ENCODE measurements around the gene CAPN9. TPM values are rescaled to one million over a fixed set of nuclear protein-coding genes. Genes with fewer than 3 reads are reported as not detected.
"Not testable (repeated sequence)": the region's sequence is repeated elsewhere in the genome, so short reads cannot be mapped to it uniquely, and the experiment has no call there.

Gene CAPN9
- total RNA-seq, 2 donors from 2014 or later: not detected

DNA sequence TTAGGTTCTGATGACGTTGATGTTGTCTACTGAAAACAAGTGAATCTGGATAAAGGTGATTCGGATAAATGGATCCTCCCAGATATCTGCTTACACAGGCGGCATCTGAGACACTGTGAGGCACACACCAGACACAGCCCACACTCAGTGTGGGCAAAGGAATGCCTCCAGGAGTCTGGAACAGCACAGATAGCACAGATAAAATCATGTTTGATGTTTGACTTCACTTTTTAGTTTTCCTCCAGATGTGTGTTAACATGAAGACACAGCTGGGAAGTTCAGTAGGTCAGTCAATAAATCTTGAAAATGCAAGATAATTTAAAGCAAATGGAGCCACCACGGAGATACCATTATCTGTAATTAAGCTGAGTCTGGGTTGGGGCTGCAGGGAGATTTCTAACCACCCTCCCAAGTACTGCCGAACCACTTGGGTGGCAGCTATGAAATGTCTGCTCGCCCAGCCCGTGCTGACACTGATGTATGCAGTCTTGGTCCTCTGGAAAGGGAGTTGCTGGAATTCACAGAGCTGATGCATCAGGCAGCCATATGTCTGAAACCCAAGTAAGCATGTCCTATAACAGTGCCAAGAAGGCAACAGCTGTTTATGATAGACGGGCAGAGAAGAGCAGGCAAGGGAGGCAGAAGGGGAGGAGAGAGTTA, 11.7 kb downstream of the CAPN9 start:
- no peaks in the 10 kb centered on the region for H3K4me1 Mint-ChIP-seq (ENCODE audit: low read depth)
- ATAC-seq (replicated peaks in 1 of 2) (no peak), DNase-seq (no peak)
- H3K27ac Mint-ChIP-seq: no peak overlapping the region
- H3K36me3 Mint-ChIP-seq (ENCODE audit: insufficient read depth in 2 of 2): no peaks in the 10 kb centered on the region
- no peak overlapping the region for H3K4me3 Mint-ChIP-seq
- peaks cover 23% of the 10 kb centered on the region for H3K27me3 Mint-ChIP-seq (ENCODE audit: low read depth)
- H3K9me3 Mint-ChIP-seq: no peaks in the 10 kb centered on the region

DNA sequence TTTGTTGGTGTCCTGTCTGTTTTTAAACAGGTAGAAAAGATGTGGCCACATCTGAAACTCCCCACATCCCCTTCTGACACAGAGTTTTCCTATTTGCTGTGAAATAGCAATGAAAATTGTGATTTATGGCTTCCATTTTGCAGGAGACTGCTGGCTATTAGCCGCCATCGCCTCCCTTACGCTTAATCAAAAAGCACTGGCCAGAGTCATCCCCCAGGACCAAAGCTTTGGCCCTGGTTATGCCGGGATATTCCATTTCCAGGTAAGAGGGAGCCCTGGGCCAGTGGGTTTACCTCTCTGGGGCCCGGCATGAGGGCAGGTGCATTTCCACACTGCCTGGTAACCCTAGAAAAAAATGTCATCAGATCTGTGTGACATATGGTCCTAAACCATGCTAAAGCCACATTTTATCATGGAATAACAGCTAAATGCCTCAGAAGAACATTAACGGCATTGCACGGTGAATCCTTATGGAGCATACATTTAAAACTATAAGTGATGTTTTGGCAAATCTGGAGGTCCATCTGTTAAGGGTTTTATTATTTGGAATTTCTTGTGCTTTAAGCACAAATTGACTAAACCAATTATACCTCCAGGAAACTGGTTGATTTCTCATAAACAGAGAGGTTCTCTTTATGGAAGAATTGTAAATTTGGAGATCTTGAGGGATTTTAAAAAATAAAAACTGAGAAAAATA, 12.3 kb downstream of the CAPN9 start:
- H3K27me3 Mint-ChIP-seq (ENCODE audit: low read depth): peaks cover 23% of the 10 kb centered on the region
- ATAC-seq (replicated peaks in 1 of 2) (no peak), DNase-seq (no peak)
- no peak overlapping the region for H3K4me3 Mint-ChIP-seq
- H3K4me1 Mint-ChIP-seq (ENCODE audit: low read depth): no peaks in the 10 kb centered on the region
- no peaks in the 10 kb centered on the region for H3K9me3 Mint-ChIP-seq
- H3K36me3 Mint-ChIP-seq (ENCODE audit: insufficient read depth in 2 of 2): no peaks in the 10 kb centered on the region
- no peak overlapping the region for H3K27ac Mint-ChIP-seq

DNA sequence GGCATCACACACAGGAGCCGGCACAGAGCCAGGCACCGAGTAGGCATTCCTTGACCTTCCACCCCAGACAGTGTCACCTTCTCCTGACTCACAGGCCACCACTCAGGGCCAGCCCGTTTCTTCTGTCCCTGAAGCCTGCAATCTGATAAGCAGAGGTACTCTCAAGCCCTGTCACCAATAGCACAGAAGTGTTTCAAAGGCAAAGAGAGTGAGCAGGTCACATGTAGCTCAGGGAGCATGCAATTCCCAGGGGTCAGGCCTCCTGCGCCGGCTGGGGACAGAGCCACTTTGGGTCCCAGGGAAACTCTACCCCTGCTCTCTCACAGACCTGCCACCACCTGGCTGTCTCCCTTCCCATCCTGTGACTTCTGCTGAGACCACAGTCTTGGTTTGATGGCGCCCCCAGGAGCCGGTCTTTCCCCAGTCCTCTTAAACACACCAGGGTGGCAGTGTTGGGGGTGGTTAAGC, 13.2 kb downstream of the CAPN9 start:
- no peak for ATAC-seq (replicated peaks in 1 of 2)
- Mint-ChIP-seq H3K36me3 (ENCODE audit: insufficient read depth in 2 of 2) (no peaks in the 10 kb centered on the region), H3K27me3 (ENCODE audit: low read depth) (peaks cover 23% of the 10 kb centered on the region), H3K4me3 (no peak overlapping the region), H3K27ac (no peak overlapping the region), H3K4me1 (ENCODE audit: low read depth) (no peaks in the 10 kb centered on the region), H3K9me3 (no peaks in the 10 kb centered on the region)
- no peak for DNase-seq

DNA sequence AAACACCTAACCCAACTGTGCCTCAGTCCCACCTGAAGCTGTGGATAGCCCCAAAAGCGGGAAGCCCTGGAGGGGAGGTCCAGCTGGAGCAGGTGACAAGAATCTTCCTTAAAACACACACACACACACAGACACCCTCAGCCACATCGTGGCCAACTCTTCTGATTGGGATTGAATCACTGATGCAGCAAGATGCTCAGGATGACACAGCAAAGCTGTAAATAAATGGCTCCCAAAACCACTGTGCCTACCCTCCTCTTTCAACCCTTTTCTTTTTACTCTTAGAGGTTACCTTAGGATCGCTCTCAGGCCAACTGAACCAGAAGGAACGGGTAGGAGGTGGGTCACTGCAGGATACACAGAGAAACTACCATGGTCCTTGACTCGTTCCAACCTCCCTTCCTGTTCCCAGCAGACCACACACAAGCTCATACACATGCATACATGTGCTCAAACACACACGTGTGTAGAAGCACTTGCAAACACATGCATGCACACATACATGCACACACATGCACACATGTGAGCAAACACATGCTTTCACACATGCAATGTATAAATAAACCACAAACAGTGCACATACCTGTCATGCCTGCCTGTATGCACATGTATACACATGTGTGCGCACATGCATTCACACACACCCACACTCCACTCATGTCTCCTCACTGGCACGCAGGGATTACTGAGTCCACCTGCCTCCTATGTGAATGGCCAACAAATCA, 14.4 kb downstream of the CAPN9 start:
- ATAC-seq (replicated peaks in 1 of 2) (no peak), DNase-seq (no peak)
- Mint-ChIP-seq H3K9me3 (no peaks in the 10 kb centered on the region), H3K27ac (no peak overlapping the region), H3K4me1 (ENCODE audit: low read depth) (no peaks in the 10 kb centered on the region), H3K27me3 (ENCODE audit: low read depth) (peaks cover 20% of the 10 kb centered on the region), H3K4me3 (no peak overlapping the region), H3K36me3 (ENCODE audit: insufficient read depth in 2 of 2) (no peaks in the 10 kb centered on the region)

DNA sequence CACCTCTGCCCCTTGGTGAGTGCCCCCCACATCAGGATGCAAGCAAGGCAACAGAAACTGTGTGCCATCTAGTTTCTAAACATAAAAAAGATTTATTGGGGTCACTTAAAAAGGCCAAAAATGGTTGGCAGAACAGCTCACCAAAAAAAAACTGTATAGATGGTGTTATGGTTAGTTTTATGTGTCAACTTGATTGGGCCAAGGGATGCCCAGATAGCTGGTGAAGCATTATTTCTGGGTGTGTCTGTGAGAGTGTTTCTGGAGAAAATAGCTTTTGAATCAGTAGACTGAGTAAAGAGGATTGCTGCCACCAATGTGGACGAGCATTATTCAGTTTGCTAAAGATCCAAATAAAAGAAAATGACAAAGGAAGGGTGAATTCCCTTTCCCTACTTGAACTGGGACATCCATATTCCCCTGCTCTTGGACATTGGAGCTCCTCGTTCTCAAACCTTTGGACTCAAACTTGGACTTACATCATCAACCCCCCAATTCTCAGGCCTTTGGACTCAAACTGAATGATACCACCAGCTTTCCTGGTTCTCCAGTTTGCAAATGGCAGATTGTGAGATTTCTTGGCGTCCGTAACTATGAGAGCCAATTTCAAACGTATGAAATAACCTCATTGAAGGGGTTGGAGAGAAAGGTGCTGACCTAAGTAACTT, 16.9 kb downstream of the CAPN9 start:
- Mint-ChIP-seq H3K27me3 (ENCODE audit: low read depth) (peaks cover 10% of the 10 kb centered on the region), H3K36me3 (ENCODE audit: insufficient read depth in 2 of 2) (no peaks in the 10 kb centered on the region), H3K27ac (no peak overlapping the region), H3K4me3 (no peak overlapping the region), H3K9me3 (no peaks in the 10 kb centered on the region), H3K4me1 (ENCODE audit: low read depth) (no peaks in the 10 kb centered on the region)
- DNase-seq: no peak
- no peak for ATAC-seq (replicated peaks in 1 of 2)

GRCh38 chr1:230766318-230766717, 19.1 kb downstream of the CAPN9 start:
- Mint-ChIP-seq H3K27me3 (ENCODE audit: low read depth) (peaks cover 7% of the 10 kb centered on the region), H3K4me1 (ENCODE audit: low read depth) (no peaks in the 10 kb centered on the region), H3K4me3 (no peak overlapping the region), H3K27ac (no peak overlapping the region), H3K36me3 (ENCODE audit: insufficient read depth in 2 of 2) (no peaks in the 10 kb centered on the region), H3K9me3 (no peaks in the 10 kb centered on the region)
- DNase-seq: no peak
- no peak for ATAC-seq (replicated peaks in 1 of 2)

DNA sequence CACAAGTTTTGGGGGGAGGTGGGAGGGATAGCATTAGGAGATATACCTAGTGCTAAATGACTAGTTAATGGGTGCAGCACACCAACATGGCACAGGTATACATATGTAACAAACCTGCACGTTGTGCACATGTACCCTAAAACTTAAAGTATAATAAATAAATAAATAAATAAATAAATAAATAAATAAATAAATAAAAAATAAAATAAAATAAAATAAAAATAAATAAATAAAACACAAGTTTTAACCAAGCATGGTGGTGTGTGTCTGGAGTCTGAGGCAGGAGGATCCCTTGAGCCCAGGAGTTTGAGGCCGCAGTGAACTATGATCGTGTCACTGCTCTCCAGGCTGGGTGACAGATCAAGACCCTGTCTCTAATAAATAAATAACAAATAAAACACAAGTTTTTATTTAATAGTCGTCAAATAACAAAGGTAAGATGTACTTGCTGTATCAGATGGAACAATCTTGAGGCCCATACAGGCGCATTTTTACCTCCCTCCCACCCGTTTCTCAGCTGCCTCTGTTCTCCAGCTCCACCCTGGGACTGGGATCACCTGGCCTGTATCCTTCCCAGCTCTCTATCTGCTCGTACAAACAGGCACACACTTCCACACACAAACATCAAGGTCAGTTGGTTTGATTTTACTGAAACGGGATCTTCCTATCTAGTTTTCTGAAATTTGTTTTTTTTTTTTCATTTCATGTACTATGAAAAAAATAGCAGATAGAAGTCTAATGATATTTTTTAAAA, 20.8 kb downstream of the CAPN9 start:
- not testable (repeated sequence) for H3K27me3 Mint-ChIP-seq (ENCODE audit: low read depth); ATAC-seq (replicated peaks in 1 of 2); H3K36me3 Mint-ChIP-seq (ENCODE audit: insufficient read depth in 2 of 2); H3K4me1 Mint-ChIP-seq (ENCODE audit: low read depth); H3K27ac Mint-ChIP-seq; H3K9me3 Mint-ChIP-seq; H3K4me3 Mint-ChIP-seq; DNase-seq

GRCh38 chr1:230768903-230769570, 21.8 kb downstream of the CAPN9 start:
- Mint-ChIP-seq H3K27me3 (ENCODE audit: low read depth) (peaks cover 7% of the 10 kb centered on the region), H3K4me1 (ENCODE audit: low read depth) (no peaks in the 10 kb centered on the region), H3K9me3 (no peaks in the 10 kb centered on the region), H3K4me3 (no peak overlapping the region), H3K27ac (no peak overlapping the region), H3K36me3 (ENCODE audit: insufficient read depth in 2 of 2) (no peaks in the 10 kb centered on the region)
- ATAC-seq (replicated peaks in 1 of 2) (no peak), DNase-seq (no peak)

- DNase-seq (no peak), ATAC-seq (replicated peaks in 1 of 2) (no peak)
- no peaks in the 10 kb centered on the region for H3K9me3 Mint-ChIP-seq
- H3K4me3 Mint-ChIP-seq: no peak overlapping the region
- no peaks in the 10 kb centered on the region for H3K36me3 Mint-ChIP-seq (ENCODE audit: insufficient read depth in 2 of 2)
- H3K4me1 Mint-ChIP-seq (ENCODE audit: low read depth): no peaks in the 10 kb centered on the region
- H3K27me3 Mint-ChIP-seq (ENCODE audit: low read depth): peaks cover 7% of the 10 kb centered on the region
- no peak overlapping the region for H3K27ac Mint-ChIP-seq
Measured at GRCh38 chr1:230770317-230770716, 23.1 kb downstream of the CAPN9 start.

- ATAC-seq (replicated peaks in 1 of 2) (no peak), DNase-seq (no peak)
- Mint-ChIP-seq H3K4me3 (no peak overlapping the region), H3K27ac (no peak overlapping the region), H3K9me3 (no peaks in the 10 kb centered on the region), H3K27me3 (ENCODE audit: low read depth) (peaks cover 7% of the 10 kb centered on the region), H3K36me3 (ENCODE audit: insufficient read depth in 2 of 2) (no peaks in the 10 kb centered on the region), H3K4me1 (ENCODE audit: low read depth) (no peaks in the 10 kb centered on the region)
Measured at GRCh38 chr1:230771773-230772354, 24.7 kb downstream of the CAPN9 start.

- no peaks in the 10 kb centered on the region for H3K4me1 Mint-ChIP-seq (ENCODE audit: low read depth)
- H3K27me3 Mint-ChIP-seq (ENCODE audit: low read depth): peaks cover 7% of the 10 kb centered on the region
- DNase-seq (no peak), ATAC-seq (replicated peaks in 1 of 2) (no peak)
- no peak overlapping the region for H3K4me3 Mint-ChIP-seq
- no peaks in the 10 kb centered on the region for H3K9me3 Mint-ChIP-seq
- no peak overlapping the region for H3K27ac Mint-ChIP-seq
- no peaks in the 10 kb centered on the region for H3K36me3 Mint-ChIP-seq (ENCODE audit: insufficient read depth in 2 of 2)
Measured at GRCh38 chr1:230772457-230773395, 25.5 kb downstream of the CAPN9 start.

Measured in activated T-cell treated with anti-CD3 and anti-CD28 coated beads, Interleukin-2, amount 50 U/mL, for 72 hours (primary cell).